ENCODE results near the gene WNT6.

The WNT6 gene

DNA sequence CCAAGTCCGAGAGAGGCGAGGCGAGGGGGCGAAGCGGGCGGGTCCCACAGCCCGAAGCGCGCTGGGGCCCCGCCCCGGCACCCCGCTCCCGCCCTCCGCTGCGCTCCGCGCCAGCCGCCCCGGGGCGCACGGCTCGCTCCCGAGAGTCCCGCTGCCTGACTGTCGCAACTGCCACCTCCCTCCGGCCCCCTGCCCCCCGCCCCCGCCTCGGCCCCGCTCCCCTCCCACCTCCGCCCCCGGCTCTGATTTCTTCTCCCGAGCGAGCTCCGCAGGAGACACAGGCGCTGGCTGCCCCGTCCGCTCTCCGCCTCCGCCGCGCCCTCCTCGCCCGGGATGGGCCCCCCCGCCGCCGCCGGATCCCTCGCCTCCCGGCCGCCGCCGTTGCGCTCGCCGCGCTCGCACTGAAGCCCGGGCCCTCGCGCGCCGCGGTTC, at the start of gene WNT6:
TSS of gene WNT6 (plus strand) at position 250 of the 432 bp plus-strand sequence. CDS start 233 bp downstream, outside the sequence.
- DNase-seq (ENCODE audit: low spot score): no peak

DNA sequence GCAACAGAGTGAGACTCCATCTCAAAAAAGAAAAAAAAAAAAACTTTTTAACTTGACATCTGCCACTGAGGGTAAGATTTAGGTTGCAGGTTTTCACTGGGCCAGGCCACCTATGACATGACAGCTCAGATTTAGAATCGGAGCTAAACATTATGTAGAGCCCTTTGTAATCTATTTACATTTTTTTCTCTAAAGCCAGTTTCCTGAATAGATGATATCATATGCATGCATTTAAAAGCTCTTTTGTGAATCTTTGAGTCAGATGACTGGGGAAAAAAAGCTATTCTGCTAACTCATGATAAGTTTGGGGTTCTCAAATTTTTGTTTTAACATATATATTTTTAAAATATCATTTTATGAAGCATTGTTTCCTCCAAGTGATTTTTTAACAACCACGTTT, 49.3 kb upstream of the WNT6 start:
- TF ChIP-seq CTCF (IDR thresholded peaks at IDR 0.05; ENCODE audit: extremely low read depth, missing control alignments): no peak
- no peak for DNase-seq (ENCODE audit: low spot score)

More for the DNA sequence above, at the start of gene WNT6:
- no peak for TF ChIP-seq CTCF (IDR thresholded peaks at IDR 0.05; ENCODE audit: extremely low read depth, missing control alignments)

DNA sequence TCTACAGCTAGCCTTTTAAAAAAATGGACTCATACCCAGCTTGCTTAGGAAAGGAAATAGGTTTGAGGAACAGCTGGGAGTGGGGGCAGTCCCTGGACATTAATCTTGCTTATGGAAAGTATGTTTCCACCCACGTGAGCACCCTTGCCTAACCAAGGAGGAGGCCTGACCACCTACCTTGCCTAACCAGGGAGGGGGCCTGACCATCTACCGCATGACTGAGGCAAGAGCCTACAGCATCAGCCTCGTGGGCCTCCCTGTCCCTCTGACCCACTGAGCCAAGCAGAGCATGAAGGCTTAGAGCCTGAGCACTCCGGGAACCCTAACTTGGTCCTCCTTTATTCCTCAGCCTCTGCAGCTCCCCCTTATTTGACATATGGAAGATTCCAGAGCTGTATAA, 48.2 kb upstream of the WNT6 start:
- DNase-seq (ENCODE audit: low spot score): no peak
- no peak for TF ChIP-seq CTCF (IDR thresholded peaks at IDR 0.05; ENCODE audit: extremely low read depth, missing control alignments)

- no peak for DNase-seq (ENCODE audit: low spot score)
- no peak for TF ChIP-seq CTCF (IDR thresholded peaks at IDR 0.05; ENCODE audit: extremely low read depth, missing control alignments)
Measured at GRCh38 chr2:218812096-218812815, 47.3 kb upstream of the WNT6 start.

DNA sequence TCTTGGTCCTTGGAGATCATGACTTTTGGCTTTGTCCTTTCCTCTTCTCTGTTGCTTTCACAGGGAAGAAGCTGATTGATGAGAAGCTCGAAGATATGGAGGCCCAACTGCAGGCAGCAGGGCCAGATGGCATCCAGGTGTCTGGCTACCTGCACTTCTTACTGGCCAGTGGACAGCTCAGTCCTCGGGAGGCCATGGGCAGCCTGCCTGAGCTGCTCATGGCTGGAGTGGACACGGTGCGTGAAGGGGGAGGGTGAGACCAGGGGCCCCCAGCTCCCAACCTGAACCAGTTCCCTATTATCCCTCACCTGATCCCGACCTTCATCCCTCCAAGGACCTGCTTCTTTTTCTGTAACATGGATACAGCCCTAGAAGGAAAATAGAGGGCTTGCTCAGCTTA, 46.7 kb upstream of the WNT6 start:
- no peak for TF ChIP-seq CTCF (IDR thresholded peaks at IDR 0.05; ENCODE audit: extremely low read depth, missing control alignments)
- no peak for DNase-seq (ENCODE audit: low spot score)

DNA sequence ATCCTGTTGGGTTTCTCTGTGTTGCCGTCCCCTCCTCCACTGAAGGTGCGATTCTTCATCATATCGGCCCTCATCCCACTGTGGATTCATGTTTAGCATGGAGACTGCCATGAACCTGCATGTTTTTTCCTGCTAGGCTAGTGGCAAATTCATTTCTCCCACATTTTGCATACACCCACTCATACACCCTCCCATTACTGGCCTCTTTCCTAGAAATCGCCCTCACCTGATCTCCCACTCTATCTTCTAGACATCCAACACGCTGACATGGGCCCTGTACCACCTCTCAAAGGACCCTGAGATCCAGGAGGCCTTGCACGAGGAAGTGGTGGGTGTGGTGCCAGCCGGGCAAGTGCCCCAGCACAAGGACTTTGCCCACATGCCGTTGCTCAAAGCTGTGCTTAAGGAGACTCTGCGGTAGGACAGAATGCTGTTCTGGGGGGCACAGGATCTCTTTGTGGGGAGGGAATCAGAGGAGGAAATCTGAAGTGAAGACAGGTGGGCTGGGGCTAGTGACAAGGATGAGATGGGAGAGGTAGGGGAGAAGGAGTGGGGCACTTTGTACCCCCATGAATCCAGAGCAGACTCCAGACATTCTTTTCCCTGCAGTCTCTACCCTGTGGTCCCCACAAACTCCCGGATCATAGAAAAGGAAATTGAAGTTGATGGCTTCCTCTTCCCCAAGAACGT, 45.7 kb upstream of the WNT6 start:
- no peak for TF ChIP-seq CTCF (IDR thresholded peaks at IDR 0.05; ENCODE audit: extremely low read depth, missing control alignments)
- DNase-seq (ENCODE audit: low spot score): no peak

DNA sequence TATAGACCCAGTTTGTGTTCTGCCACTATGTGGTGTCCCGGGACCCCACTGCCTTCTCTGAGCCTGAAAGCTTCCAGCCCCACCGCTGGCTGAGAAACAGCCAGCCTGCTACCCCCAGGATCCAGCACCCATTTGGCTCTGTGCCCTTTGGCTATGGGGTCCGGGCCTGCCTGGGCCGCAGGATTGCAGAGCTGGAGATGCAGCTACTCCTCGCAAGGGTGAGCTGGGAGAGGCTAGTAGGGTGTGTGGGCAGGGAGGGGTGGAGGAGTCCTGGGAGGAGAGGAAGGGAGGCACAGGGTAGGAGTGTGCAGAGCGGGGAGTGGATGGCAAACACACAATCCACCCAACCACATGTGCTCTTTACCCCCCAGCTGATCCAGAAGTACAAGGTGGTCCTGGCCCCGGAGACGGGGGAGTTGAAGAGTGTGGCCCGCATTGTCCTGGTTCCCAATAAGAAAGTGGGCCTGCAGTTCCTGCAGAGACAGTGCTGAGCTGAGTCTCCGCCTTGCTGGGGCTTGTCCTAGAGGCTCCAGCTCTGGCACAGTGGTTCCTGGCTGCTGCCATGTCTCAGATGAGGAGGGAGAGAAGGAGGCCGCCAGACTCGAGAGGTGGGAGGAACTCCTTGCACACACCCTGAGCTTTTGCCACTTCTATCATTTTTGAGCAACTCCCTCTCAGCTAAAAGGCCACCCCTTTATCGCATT, 44.9 kb upstream of the WNT6 start:
- DNase-seq (ENCODE audit: low spot score): no peak
- TF ChIP-seq CTCF (IDR thresholded peaks at IDR 0.05; ENCODE audit: extremely low read depth, missing control alignments): no peak

All from GM20000 (cell line).